ENCODE results near the gene FMN1. TPM values are rescaled to one million over a fixed set of nuclear protein-coding genes. Genes with fewer than 3 reads are reported as not detected.

Gene FMN1
- polyA plus RNA-seq, 2 donors = 1.0 to 2.1 TPM

DNA sequence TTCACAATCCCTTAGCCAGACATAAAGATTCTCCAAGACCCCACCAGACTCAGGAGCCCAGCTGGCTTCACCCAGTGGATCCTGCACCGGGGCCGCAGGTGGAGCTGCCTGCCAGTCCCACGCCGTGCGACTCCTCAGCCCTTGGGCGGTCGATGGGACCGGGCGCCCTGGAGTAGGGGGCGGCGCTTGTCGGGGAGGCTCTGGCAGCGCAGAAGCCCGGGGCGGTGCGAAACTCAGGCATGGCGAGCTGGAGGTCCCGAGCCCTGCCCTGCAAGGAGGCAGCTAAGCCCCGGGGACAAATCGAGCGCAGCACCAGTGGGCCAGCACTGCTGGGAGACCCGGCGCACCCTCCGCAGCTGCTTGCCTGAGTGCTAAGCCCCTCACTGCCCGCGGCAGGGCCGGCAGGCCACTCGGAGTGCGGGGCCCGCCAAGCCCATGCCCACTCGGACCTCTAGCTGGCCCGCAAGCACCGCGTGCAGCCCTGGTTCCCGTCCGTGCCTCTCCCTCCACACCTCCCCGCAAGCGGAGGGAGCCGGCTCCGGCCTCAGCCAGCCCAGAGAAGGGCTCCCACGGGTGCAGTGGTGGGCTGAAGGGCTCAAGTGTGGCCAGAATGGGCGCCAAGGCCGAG lies 175.0 kb downstream of the FMN1 start:
- Histone ChIP-seq H3K4me1 (ENCODE audit: control insufficient read depth in 2 of 2, insufficient read depth in 2 of 2, low read length in 1 of 2) (peaks cover 0 to 2% of the 10 kb centered on the region in 2 donors), H3K27ac (ENCODE audit: low read depth in 2 of 2, low read length in 1 of 2) (no peak overlapping the region), H3K36me3 (ENCODE audit: control insufficient read depth in 2 of 2, insufficient read depth in 2 of 2, low read length in 1 of 2) (no peaks in the 10 kb centered on the region), H3K9me3 (ENCODE audit: control insufficient read depth in 2 of 2, insufficient read depth in 1 of 2, low read depth in 1 of 2, low read length in 1 of 2) (no peaks in the 10 kb centered on the region), H3K4me3 (ENCODE audit: low read depth in 1 of 2, low read length in 2 of 2) (no peak overlapping the region), H3K27me3 (ENCODE audit: control insufficient read depth in 1 of 2, insufficient read depth in 2 of 2, low read length in 2 of 2) (no peaks in the 10 kb centered on the region)
- WGBS, 2 donors = 93 to 97% methylated on average over 43 of the region's 43 CpGs

DNA sequence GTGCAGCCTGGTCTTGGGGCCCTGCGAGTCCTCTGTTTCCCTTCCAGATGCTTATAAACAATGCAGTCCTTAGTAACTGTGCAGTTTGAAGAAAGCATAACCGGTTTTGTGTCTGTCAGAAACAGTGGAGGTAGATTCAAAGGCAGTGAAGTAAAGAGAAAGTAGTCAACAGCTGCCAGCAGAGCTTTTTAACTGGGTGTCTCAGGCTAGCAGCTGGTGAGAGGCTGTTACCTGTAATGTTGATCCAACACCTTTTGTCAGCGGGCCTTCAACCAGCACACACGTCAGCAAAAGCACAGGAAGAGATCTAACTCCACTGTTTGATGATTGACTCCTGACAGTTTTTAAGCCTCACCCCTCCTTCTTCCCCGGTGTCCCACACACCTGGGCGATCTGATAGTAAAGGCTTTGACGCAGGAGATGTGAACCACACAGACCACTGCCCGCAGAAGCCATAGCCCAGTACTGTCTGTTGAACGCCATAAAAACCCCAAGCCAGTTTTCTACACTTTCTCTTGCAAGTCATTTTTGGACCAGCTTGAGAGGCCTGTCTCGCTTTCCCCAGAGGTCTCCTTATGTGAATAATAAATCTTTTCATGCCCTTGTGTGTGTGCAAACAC lies 178.0 kb downstream of the FMN1 start:
- WGBS, 2 donors = 64 to 69% methylated on average over 10 of the region's 10 CpGs
- H3K9me3 ChIP-seq (ENCODE audit: control insufficient read depth in 2 of 2, insufficient read depth in 1 of 2, low read depth in 1 of 2, low read length in 1 of 2) = no peaks in the 10 kb centered on the region
- H3K4me3 ChIP-seq (ENCODE audit: low read depth in 1 of 2, low read length in 2 of 2) = no peak overlapping the region
- H3K27ac ChIP-seq (ENCODE audit: low read depth in 2 of 2, low read length in 1 of 2) = peak overlapping the region in 1 of 2 donors; percentile 47
- H3K36me3 ChIP-seq (ENCODE audit: control insufficient read depth in 2 of 2, insufficient read depth in 2 of 2, low read length in 1 of 2) = no peaks in the 10 kb centered on the region
- no peaks in the 10 kb centered on the region for H3K4me1 ChIP-seq (ENCODE audit: control insufficient read depth in 2 of 2, insufficient read depth in 2 of 2, low read length in 1 of 2)
- no peaks in the 10 kb centered on the region for H3K27me3 ChIP-seq (ENCODE audit: control insufficient read depth in 1 of 2, insufficient read depth in 2 of 2, low read length in 2 of 2)

DNA sequence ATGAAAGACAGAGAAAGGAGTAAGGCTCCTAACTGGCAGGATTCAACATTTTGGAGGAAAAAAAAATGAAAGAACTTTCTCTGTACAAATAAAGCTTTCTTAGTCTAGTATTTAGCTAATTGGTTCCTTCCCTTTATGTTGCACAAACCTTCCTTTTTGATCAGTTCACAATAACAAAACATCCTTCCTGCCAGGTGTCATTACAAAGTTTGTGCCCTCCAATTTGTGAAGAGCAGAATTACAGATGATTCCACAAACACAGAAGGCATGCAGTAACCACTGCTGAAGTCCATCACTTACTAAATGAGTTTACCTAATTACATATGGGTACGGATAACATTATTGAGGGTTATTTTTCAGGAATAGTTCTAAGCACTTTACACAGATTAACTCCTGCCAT lies 179.9 kb downstream of the FMN1 start:
- no peaks in the 10 kb centered on the region for H3K36me3 ChIP-seq (ENCODE audit: control insufficient read depth in 2 of 2, insufficient read depth in 2 of 2, low read length in 1 of 2)
- no peak overlapping the region for H3K4me3 ChIP-seq (ENCODE audit: low read depth in 1 of 2, low read length in 2 of 2)
- no peaks in the 10 kb centered on the region for H3K4me1 ChIP-seq (ENCODE audit: control insufficient read depth in 2 of 2, insufficient read depth in 2 of 2, low read length in 1 of 2)
- 78 to 81% methylated on average over 1 of the region's 1 CpG for WGBS, 2 donors
- H3K27ac ChIP-seq (ENCODE audit: low read depth in 2 of 2, low read length in 1 of 2) = no peak overlapping the region
- H3K27me3 ChIP-seq (ENCODE audit: control insufficient read depth in 1 of 2, insufficient read depth in 2 of 2, low read length in 2 of 2) = no peaks in the 10 kb centered on the region
- H3K9me3 ChIP-seq (ENCODE audit: control insufficient read depth in 2 of 2, insufficient read depth in 1 of 2, low read depth in 1 of 2, low read length in 1 of 2) = no peaks in the 10 kb centered on the region

DNA sequence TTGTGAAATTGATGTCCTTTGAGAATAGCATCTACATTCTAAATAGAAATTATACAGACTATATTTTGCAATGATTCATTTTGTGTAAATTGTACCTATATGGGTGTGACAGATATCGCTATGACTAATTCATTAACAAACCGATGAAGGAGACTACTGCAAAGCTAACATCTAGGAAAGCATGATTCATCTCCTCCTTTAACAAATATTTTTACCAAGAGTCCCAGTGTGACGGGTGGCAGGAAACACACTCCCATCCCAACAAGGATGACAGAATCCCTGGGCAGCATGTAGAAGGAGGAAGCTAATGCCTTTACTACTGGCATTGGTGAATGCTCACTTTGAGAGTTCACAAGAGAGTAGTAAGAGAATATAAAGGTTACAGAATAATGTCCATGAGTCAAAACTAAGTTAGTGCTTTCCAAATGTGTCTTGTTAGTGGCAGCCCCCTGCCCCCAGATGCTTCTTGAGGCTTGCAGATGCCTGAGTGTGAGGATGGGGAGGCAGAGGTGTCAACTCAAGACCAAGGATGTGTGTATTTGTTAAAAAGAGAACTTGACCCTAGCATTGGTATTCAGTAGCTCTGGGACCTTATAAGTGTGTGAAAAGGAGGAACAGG lies 180.6 kb downstream of the FMN1 start:
- Histone ChIP-seq H3K36me3 (ENCODE audit: control insufficient read depth in 2 of 2, insufficient read depth in 2 of 2, low read length in 1 of 2) (no peaks in the 10 kb centered on the region), H3K4me1 (ENCODE audit: control insufficient read depth in 2 of 2, insufficient read depth in 2 of 2, low read length in 1 of 2) (no peaks in the 10 kb centered on the region), H3K27me3 (ENCODE audit: control insufficient read depth in 1 of 2, insufficient read depth in 2 of 2, low read length in 2 of 2) (no peaks in the 10 kb centered on the region), H3K9me3 (ENCODE audit: control insufficient read depth in 2 of 2, insufficient read depth in 1 of 2, low read depth in 1 of 2, low read length in 1 of 2) (no peaks in the 10 kb centered on the region), H3K27ac (ENCODE audit: low read depth in 2 of 2, low read length in 1 of 2) (peak overlapping the region; percentile 71 to 79), H3K4me3 (ENCODE audit: low read depth in 1 of 2, low read length in 2 of 2) (no peak overlapping the region)
- 20 to 43% methylated on average over 3 of the region's 3 CpGs for WGBS, 2 donors

DNA sequence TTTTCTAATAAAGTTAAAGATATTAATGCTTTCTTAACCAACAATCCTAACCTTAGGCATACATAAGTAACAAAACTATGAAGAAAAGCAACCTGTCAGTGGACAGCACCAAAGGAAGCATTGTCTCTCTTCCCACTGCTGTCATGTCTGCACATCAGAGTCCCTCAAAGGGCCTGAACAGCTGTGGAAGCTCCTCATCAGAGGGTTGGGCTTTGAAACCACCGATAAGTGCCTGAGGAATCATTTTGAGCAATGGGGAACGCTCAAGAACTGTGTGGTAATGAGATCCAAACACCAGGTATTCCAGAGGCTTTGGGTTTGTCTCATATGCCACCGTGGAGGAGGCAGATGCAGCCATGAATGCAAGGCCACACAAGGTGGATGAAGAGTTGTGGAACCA lies 182.5 kb downstream of the FMN1 start:
- no peaks in the 10 kb centered on the region for H3K4me1 ChIP-seq (ENCODE audit: control insufficient read depth in 2 of 2, insufficient read depth in 2 of 2, low read length in 1 of 2)
- no peak overlapping the region for H3K4me3 ChIP-seq (ENCODE audit: low read depth in 1 of 2, low read length in 2 of 2)
- H3K36me3 ChIP-seq (ENCODE audit: control insufficient read depth in 2 of 2, insufficient read depth in 2 of 2, low read length in 1 of 2) = no peaks in the 10 kb centered on the region
- H3K27me3 ChIP-seq (ENCODE audit: control insufficient read depth in 1 of 2, insufficient read depth in 2 of 2, low read length in 2 of 2) = no peaks in the 10 kb centered on the region
- WGBS, 2 donors = 83 to 86% methylated on average over 3 of the region's 3 CpGs
- no peak overlapping the region for H3K27ac ChIP-seq (ENCODE audit: low read depth in 2 of 2, low read length in 1 of 2)
- no peaks in the 10 kb centered on the region for H3K9me3 ChIP-seq (ENCODE audit: control insufficient read depth in 2 of 2, insufficient read depth in 1 of 2, low read depth in 1 of 2, low read length in 1 of 2)

DNA sequence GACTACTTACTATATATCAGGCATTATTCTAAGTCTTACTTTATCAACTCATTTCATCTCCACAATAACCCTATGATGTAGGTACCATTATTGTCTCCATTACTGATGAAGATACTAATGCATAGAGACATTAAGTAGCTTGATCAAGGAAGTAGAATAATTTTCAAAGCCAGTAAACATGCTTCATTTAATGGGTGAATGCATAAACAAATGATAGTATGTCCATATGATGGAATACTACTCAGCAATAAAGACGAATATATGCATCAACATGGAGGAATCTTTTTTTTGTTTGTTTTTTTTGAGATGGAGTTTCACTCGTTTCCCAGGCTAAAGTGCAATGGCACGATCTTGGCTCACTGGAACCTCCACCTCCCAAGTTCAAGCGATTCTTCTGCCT lies 184.9 kb downstream of the FMN1 start:
- 93% methylated on average over 4 of the region's 4 CpGs for WGBS, 2 donors
- H3K27me3 ChIP-seq (ENCODE audit: control insufficient read depth in 1 of 2, insufficient read depth in 2 of 2, low read length in 2 of 2) = no peaks in the 10 kb centered on the region
- H3K36me3 ChIP-seq (ENCODE audit: control insufficient read depth in 2 of 2, insufficient read depth in 2 of 2, low read length in 1 of 2) = no peaks in the 10 kb centered on the region
- no peaks in the 10 kb centered on the region for H3K4me1 ChIP-seq (ENCODE audit: control insufficient read depth in 2 of 2, insufficient read depth in 2 of 2, low read length in 1 of 2)
- no peaks in the 10 kb centered on the region for H3K9me3 ChIP-seq (ENCODE audit: control insufficient read depth in 2 of 2, insufficient read depth in 1 of 2, low read depth in 1 of 2, low read length in 1 of 2)
- H3K4me3 ChIP-seq (ENCODE audit: low read depth in 1 of 2, low read length in 2 of 2) = no peak overlapping the region
- H3K27ac ChIP-seq (ENCODE audit: low read depth in 2 of 2, low read length in 1 of 2) = no peak overlapping the region

DNA sequence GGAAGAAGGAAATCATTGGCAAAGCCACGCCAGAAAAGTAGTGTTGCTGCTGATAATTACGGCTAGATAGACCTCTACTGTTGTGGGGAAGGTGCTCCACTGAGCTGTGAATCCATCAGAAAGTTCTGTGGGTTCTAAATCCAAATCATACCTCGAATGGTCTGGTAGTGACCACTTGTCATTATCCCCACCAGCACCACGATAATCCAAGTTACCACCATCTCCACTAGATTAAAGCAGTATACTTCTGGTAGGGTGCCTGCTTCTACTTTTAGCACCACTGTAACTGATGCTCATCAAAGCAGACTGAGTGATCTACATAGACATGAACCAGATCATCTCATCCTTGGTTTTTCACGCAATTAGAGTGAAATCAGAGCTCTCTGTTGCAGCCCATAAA lies 185.5 kb downstream of the FMN1 start:
- Histone ChIP-seq H3K9me3 (ENCODE audit: control insufficient read depth in 2 of 2, insufficient read depth in 1 of 2, low read depth in 1 of 2, low read length in 1 of 2) (no peaks in the 10 kb centered on the region), H3K27me3 (ENCODE audit: control insufficient read depth in 1 of 2, insufficient read depth in 2 of 2, low read length in 2 of 2) (no peaks in the 10 kb centered on the region), H3K27ac (ENCODE audit: low read depth in 2 of 2, low read length in 1 of 2) (no peak overlapping the region), H3K4me3 (ENCODE audit: low read depth in 1 of 2, low read length in 2 of 2) (no peak overlapping the region), H3K4me1 (ENCODE audit: control insufficient read depth in 2 of 2, insufficient read depth in 2 of 2, low read length in 1 of 2) (no peaks in the 10 kb centered on the region), H3K36me3 (ENCODE audit: control insufficient read depth in 2 of 2, insufficient read depth in 2 of 2, low read length in 1 of 2) (no peaks in the 10 kb centered on the region)
- WGBS, 2 donors = 83 to 84% methylated on average over 5 of the region's 5 CpGs

DNA sequence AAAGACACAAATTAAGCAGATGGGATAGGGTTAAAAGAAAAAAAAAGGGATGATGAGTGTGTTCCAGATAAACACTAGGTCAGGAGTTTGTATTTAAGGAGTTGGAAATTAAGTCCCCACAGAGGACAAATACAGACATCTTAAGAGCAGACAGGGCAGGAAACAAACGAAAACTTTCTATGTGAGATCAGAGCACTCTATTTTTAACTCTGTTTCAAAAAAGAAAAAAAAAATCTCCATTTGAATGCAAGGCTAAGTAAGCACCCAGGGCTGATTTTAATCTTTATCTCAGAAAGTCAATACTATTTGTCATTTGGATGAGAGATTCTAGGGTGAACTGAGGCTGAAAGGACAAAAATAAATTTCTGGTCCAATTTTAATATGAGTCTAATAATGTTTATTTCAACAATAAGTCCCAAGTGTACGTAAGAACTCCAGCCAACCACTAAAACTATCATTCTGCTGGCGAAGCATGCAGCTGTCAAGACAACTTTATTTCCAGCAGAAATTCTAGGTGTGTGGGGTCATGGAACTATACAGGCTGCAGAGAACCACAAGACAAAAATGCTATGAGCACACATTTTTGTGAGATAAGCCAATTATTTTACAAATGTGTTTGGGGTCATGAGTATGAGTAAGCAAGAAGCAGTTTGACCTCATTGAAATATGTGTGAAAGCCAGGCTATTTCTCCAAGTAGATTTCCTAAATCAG lies 186.1 kb downstream of the FMN1 start:
- Histone ChIP-seq H3K27me3 (ENCODE audit: control insufficient read depth in 1 of 2, insufficient read depth in 2 of 2, low read length in 2 of 2) (no peaks in the 10 kb centered on the region), H3K4me3 (ENCODE audit: low read depth in 1 of 2, low read length in 2 of 2) (no peak overlapping the region), H3K9me3 (ENCODE audit: control insufficient read depth in 2 of 2, insufficient read depth in 1 of 2, low read depth in 1 of 2, low read length in 1 of 2) (no peaks in the 10 kb centered on the region), H3K27ac (ENCODE audit: low read depth in 2 of 2, low read length in 1 of 2) (no peak overlapping the region), H3K36me3 (ENCODE audit: control insufficient read depth in 2 of 2, insufficient read depth in 2 of 2, low read length in 1 of 2) (no peaks in the 10 kb centered on the region), H3K4me1 (ENCODE audit: control insufficient read depth in 2 of 2, insufficient read depth in 2 of 2, low read length in 1 of 2) (no peaks in the 10 kb centered on the region)
- 48 to 62% methylated on average over 3 of the region's 3 CpGs for WGBS, 2 donors

DNA sequence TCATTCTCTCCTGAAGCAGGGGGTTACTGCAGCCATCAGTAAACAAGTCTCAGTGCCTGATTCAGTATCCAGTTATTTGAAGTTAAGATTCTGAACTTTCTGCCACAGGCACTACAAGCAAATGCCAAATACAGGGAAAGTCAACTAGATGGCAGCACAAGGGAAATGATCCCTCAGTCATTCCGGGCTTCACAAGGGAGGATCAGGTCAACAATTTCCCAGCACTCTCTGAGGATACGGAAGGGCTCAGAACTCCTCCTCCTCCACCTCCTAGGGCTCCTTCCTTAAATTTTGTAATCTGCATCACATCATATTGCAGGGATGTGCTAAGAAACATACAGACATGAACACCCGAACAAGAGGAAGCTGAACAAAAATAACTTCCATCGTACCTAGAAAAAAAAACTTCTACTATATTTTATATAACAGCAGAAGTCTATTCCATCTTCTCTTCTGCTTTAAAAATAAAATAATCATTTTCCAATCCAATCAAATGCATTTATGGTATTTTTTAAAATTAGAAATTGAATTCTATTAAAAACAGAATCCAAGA lies 187.1 kb downstream of the FMN1 start:
- Histone ChIP-seq H3K9me3 (ENCODE audit: control insufficient read depth in 2 of 2, insufficient read depth in 1 of 2, low read depth in 1 of 2, low read length in 1 of 2) (no peaks in the 10 kb centered on the region), H3K4me1 (ENCODE audit: control insufficient read depth in 2 of 2, insufficient read depth in 2 of 2, low read length in 1 of 2) (no peaks in the 10 kb centered on the region), H3K4me3 (ENCODE audit: low read depth in 1 of 2, low read length in 2 of 2) (no peak overlapping the region), H3K27ac (ENCODE audit: low read depth in 2 of 2, low read length in 1 of 2) (no peak overlapping the region), H3K36me3 (ENCODE audit: control insufficient read depth in 2 of 2, insufficient read depth in 2 of 2, low read length in 1 of 2) (no peaks in the 10 kb centered on the region), H3K27me3 (ENCODE audit: control insufficient read depth in 1 of 2, insufficient read depth in 2 of 2, low read length in 2 of 2) (no peaks in the 10 kb centered on the region)
- 54 to 57% methylated on average over 4 of the region's 4 CpGs for WGBS, 2 donors

Data from esophagus (tissue), 2 donors.